Activated gamma-delta T cell treated with anti-CD3 and anti-CD28 coated beads, Interleukin-2, amount 50 U/mL, for 16 hours (primary cell): Measurements from ENCODE around the gene WASF3.

Experiments
- DNase-seq: peaks from one replicate; pipeline ENCODE4 v3.0.0-alpha.2; 2020; ENCODE audit warnings: low read depth

The WASF3 gene

GRCh38 chr13:26544707-26545106 is 12.8 kb upstream of the WASF3 start:
- DNase-seq: no peak

GRCh38 chr13:26548205-26548765 is 9.2 kb upstream of the WASF3 start:
- no peak for DNase-seq

GRCh38 chr13:26549713-26550112 is 7.8 kb upstream of the WASF3 start:
- DNase-seq: no peak

- DNase-seq: no peak
Observed at GRCh38 chr13:26551255-26551860, 6.1 kb upstream of the WASF3 start.

GRCh38 chr13:26555413-26555812 is 2.1 kb upstream of the WASF3 start:
- DNase-seq: no peak

GRCh38 chr13:26557051-26557392 is 461 bp upstream of the WASF3 start:
- no peak for DNase-seq

- DNase-seq: no peak
Observed at GRCh38 chr13:26558074-26558805, 757 bp downstream of the WASF3 start.

- DNase-seq: no peak
Observed at GRCh38 chr13:26558987-26559386, 1.5 kb downstream of the WASF3 start.

- no peak for DNase-seq
Observed at GRCh38 chr13:26560456-26560855, 3.0 kb downstream of the WASF3 start.

- no peak for DNase-seq
Observed at GRCh38 chr13:26561067-26561466, 3.6 kb downstream of the WASF3 start.

GRCh38 chr13:26561651-26562511 is 4.4 kb downstream of the WASF3 start:
- DNase-seq: no peak

- no peak for DNase-seq
Observed at GRCh38 chr13:26562512-26562890, 5.0 kb downstream of the WASF3 start.

- no peak for DNase-seq
Observed at GRCh38 chr13:26563713-26564112, 6.2 kb downstream of the WASF3 start.

- no peak for DNase-seq
Observed at GRCh38 chr13:26568132-26568815, 10.8 kb downstream of the WASF3 start.

- DNase-seq: no peak
Observed at GRCh38 chr13:26571518-26571917, 14.0 kb downstream of the WASF3 start.

GRCh38 chr13:26575244-26575643 is 17.8 kb downstream of the WASF3 start:
- no peak for DNase-seq

- DNase-seq: no peak
Observed at GRCh38 chr13:26579580-26579979, 22.1 kb downstream of the WASF3 start.

GRCh38 chr13:26583662-26584061 is 26.2 kb downstream of the WASF3 start:
- no peak for DNase-seq

GRCh38 chr13:26584713-26585112 is 27.2 kb downstream of the WASF3 start:
- no peak for DNase-seq

- DNase-seq: no peak
Observed at GRCh38 chr13:26585136-26585535, 27.7 kb downstream of the WASF3 start.

GRCh38 chr13:26587251-26587650 is 29.8 kb downstream of the WASF3 start:
- no peak for DNase-seq

- no peak for DNase-seq
Observed at GRCh38 chr13:26589226-26589625, 31.7 kb downstream of the WASF3 start.
